Skeletal muscle cell (primary cell): ENCODE measurements around the gene NAA60.

Experiments
- DNase-seq: peaks from one replicate; pipeline ENCODE4 v3.0.0-alpha.2; 2010; ENCODE audit warnings: low read depth
- H3K4me3 ChIP-seq: 2 replicates; pipeline ENCODE4 v1.5.1; 2011; ENCODE audit warnings: low read depth, mild to moderate bottlenecking, control low read depth, low read length, moderate library complexity

The NAA60 gene

DNA sequence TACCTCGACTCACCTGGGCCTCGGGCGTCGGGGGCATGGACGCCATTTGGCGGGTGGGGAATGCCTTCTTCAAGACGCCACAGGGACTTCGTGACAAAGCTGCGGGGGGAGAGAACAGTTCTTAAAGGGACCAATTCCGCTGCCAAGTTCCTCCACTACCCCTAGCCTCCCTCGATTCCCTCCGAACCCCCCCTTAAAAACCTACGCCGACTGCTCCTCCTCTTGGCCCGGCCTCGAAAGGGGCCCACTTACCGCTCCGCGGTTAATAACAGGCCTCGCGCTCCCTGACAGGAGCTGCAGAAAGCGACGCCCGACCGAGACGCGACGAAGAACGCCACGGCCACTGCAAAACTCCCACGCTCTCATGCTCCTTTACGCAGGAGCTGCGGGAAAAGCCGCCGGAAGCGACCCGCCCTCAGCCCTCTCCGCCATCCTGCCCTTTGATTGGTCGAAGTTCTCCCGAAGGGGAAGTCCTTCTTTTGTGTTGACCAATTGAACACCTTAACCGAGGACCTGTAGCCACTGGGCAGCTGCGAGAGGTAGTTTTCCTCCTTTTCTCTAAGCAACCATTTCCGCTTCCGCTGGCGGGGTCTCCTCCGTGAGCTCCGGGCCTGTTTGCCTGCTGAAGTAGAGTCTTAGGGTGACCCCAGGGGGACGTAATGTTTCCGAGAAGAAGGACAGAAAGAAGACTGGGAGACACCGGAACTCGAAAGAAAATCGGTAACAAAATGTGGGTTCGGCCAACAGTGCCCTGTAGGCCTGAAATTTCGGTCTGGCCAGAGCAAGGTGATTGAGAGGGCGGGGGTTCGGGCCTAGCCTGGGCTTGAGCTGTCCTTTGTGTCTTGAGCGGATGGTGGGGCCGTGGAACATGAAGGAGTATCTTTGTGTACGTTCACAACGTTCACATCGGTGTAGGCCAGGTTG lies at the start of gene NAA60, which contains the start of gene ZNF597:
NAA60 (plus strand) TSS at position 573 of the 924 bp plus-strand sequence. CDS start 32,548 bp downstream, outside the sequence.
ZNF597 (minus strand) TSS at position 397 of the 924 bp plus-strand sequence; CDS start at position 46, 351 bp downstream.
- peak; percentile 75 for DNase-seq
- H3K4me3 ChIP-seq: peak within 1 kb of the TSS; percentile 51

DNA sequence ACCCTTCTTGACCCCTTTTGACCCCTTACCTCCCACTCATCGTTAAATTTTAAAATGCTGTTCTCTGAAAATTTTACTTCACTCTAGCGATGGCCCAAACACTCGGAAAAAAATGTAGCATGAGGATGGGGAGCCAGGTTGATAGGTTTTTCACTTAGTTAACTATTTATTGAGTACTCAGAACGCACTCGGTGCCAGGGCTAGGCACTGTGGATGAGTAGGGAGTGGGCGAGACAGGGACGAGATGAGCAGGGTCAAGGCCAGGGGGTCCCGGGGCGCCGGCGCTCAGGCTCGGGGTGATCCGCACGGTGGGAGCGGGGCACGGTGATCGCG lies 43.1 kb upstream of the NAA60 start:
- peak overlapping the region; percentile 95 for H3K4me3 ChIP-seq
- DNase-seq: no peak

DNA sequence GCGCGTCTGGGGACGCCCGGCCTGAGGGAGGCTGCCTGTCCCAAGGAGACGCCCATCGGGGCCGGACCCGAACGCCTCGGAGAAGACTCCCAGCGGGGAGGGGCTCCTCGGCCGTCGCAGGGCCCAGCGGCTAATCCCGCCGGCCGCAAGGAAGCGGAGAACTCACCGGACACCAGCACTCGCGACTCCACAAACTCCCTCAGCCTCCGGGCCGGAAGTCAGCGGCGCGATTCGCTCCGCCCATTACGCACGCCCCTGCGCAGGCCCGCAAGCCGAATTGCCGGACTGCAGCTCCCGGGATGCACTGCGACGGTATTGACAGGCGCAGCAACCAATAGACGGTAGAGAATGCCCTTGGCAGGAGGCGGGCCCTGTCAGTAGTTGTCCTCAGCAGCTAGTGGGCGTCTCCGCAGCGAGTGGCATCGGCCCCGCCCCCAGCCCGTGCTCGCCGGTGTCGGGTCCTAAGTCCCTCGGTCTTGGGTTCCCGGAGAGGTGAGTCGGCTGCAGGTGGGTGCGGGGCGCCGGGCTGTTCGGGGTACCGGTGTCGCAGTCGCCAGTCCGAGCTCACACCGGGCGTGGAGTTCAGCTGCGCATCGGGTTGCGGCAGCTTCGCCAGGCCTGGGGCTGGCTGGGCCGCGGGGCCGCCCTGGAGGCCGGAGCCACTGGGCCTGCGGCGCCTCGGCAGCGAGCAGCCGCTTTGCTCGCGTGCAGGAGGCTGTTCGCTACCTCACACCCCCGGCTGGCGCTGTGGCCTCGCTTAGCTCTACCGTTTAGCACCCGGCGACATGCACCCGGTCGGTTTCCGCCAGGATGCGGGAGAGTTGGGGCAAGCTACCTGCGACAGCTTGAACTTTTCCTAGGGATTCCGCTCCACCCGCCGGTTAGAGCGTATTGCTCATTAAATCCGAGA lies 42.4 kb upstream of the NAA60 start, which contains the start of the genes ZNF174 and ZSCAN32:
ZNF174 (plus strand) TSS at position 437 of the 910 bp plus-strand sequence. CDS start 790 bp downstream, outside the sequence.
ZSCAN32 (minus strand) TSS at position 226 of the 910 bp plus-strand sequence. CDS start 3,447 bp downstream, outside the sequence.
- H3K4me3 ChIP-seq: peak within 1 kb of the TSS; percentile 95
- DNase-seq: peak; percentile 98

DNA sequence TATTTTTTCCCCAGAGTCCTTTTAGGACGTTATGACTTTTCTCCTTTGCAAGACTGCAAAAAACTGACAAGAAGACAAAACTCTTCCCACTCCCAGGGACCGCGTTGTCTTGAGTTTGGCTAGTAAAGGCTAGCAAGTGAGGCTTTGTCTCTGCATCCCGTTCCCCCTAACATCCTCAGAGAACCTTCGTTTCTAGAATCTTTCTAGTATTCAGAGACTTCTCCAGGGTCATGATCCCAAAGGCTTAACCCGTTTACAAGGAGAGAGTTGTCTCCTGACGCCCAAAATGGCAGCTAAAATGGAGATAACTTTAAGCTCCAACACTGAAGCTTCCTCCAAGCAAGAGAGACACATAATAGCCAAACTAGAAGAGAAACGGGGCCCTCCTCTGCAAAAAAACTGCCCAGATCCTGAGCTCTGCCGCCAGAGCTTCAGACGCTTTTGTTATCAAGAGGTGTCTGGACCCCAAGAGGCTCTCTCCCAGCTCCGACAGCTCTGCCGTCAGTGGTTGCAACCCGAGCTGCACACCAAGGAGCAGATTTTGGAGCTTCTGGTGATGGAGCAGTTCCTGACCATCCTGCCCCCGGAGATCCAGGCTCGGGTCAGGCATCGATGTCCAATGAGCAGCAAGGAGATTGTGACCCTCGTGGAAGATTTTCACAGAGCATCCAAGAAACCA lies 41.6 kb upstream of the NAA60 start:
- H3K4me3 ChIP-seq: peak overlapping the region; percentile 95
- DNase-seq: no peak

DNA sequence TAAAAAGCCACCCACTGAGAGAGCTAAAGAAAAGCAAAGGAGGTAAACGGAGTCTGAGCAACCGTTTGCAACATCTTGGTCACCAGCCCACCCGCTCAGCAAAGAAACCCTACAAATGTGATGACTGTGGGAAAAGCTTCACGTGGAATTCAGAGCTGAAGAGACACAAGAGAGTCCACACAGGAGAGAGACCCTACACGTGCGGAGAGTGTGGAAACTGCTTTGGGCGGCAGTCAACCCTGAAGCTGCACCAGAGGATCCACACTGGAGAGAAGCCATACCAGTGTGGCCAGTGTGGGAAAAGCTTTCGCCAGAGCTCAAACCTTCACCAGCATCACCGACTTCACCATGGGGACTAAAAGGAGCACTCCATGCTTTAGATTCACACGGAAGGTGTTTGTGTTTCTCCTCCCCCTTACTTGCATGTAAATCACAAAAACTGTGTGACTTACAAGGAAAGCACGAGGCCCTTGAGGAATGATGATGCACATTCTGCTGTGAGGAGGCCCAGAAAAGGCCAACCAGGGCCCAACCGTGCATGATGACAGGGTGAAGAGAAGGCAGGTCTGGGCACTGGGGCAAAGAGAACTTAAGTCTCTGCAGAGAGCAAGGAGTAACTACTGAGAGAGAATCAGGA lies 34.8 kb upstream of the NAA60 start:
- H3K4me3 ChIP-seq: no peak overlapping the region

DNA sequence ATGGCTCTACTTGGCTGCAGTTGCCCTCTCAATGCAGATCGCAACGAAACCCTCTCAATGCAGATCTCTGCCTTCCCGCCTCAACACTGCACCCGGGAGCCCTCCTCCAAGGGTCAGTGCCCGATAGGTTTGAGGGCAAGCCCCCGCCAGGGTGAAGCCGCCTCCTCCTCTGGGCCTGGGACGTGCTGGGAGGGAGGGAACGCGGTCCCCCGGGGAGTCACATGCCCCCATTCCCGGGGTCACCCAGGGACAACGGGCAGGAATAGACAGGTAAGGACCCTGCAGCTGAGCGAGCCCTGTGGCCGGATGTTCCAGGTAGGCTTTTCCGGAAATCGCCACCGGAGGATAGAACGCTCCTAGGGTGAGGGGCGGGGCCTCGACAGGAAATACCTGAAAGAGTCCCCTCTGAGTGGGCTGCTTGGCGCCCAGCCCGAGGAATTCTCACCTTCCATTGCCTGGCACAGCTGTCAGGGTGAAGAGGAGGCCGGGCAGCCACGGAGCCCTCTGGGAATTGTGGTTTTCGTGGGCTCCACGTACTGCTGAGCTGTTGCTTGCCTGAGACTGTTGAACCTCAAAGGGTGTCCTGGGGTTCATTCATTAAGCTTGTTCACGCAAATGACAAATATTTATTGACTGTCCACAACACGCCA lies 29.6 kb upstream of the NAA60 start:
- DNase-seq: no peak
- H3K4me3 ChIP-seq: no peak overlapping the region

More for the DNA sequence above, 34.8 kb upstream of the NAA60 start:
- DNase-seq: no peak

DNA sequence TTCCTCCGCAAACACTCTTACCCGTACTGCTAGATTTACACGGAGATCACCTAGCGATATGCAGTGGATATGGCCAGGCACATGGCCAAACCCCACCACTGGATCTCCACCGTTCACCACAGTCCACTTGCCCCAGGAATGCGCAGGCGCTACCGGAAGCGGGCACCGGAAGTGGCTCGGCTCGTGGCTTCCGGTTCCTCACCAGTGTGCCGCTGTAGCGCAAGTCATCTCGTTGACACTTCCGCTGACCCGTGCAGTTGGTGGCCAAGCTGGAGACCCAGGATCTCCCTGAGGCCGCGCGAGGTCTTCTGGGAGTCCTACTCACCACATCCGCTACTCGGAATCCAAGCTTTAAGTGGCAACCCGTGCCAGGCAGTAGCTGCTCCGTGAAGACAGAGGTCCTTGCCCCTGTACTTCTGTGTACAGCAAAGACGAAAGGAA lies 11.7 kb upstream of the NAA60 start:
- DNase-seq: no peak
- H3K4me3 ChIP-seq: peak overlapping the region; percentile 21

DNA sequence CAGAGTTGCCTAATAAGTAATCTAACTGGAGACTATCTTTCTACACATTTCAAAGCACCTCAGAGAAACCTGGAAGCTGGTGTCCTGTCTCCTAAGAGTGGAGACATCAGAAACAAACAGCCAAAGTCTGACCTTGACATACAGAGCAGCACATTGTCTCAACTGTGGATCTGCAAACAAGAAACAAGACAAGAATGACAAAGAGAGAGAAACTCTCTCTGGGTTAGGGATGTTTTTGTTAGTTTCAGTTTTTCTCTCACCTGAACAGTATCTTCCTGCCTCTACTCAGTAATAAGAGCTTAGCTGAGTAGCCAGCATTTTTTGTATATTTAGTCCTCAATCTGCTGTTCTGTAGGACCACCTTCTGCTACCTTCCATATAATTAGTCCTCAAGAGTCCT lies 9.1 kb upstream of the NAA60 start:
- DNase-seq: no peak
- no peak overlapping the region for H3K4me3 ChIP-seq

DNA sequence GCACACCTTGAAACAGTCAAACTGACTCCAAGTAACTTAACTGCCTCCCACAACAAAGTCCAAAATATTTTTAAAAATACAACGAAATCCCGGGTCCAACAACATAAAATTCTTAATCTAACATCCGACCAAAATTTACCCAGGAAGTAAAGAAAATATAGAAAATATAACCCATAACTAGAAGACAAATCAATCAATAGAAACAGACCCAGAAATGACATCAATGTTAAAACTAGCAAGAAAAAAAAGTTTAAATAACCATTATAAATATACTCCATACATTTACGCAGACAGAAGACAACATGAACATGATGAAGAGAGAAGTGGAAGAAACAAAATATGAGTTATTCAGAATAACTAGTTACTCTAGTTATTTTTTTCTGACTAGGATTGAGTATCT lies 3.8 kb upstream of the NAA60 start:
- H3K4me3 ChIP-seq: no peak overlapping the region
- no peak for DNase-seq

DNA sequence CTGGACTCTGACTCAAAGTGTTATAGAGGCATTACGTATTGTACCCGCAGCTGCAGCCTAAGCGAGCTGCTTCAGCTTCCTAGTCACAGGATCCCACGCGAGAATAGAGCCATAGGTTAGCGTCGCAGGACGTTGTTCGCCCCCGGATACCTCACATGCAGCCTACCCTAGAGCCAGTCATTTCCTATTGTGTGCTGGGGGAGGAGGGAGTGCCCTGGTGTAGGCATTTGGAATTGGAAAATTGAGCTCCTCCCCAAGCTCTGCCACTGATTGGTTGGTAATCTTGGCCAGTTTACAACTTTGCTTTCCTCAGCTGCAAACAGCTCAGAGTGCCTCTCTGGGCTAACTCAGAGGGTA lies 530 bp downstream of the NAA60 start:
- peak; percentile 47 for DNase-seq
- peak overlapping the region; percentile 51 for H3K4me3 ChIP-seq

DNA sequence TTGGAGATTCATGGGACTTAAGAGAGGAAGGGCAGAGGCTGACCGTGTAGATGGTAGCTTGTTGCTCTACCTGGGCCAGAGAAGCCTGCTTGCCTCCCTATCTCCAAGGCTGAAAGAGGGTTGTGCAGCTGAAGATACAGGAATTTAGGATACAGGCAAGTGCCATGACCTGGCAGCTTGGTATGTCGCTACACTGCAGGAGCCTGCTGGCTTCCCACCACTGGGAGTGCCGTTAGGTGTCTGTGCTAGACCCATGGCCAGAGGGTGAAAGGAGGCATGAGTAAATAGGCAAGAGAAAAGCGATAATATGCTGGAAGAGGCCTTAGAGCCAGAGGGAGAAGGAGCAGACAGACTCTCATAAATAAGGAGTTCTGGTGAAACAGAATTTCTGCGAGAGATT lies 10.6 kb downstream of the NAA60 start:
- no peak for DNase-seq
- H3K4me3 ChIP-seq: no peak overlapping the region

DNA sequence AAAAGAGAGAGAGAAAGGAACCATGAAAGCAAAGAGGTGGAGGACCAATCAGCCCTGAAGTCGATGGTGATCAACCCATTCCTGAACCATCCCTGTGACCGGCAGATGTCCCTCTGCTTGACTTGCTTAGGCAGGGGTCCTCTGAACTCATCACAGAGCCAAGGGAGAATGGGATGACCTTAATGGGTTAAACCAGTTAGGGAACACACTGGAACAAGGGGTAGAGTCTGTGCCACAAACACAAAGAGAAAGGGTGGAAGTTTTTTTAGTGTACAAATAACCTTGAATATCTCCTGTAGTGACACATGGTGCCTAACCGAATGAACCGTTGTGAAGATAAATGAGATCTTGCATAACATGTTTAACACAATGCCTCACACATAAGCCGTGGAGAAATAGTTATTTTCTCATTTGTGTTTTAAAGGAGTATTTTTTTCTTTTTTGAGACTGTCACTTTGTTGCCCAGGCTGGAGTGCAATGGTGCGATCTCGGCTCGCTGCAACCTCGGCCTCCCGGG lies 11.2 kb downstream of the NAA60 start:
- no peak for DNase-seq

DNA sequence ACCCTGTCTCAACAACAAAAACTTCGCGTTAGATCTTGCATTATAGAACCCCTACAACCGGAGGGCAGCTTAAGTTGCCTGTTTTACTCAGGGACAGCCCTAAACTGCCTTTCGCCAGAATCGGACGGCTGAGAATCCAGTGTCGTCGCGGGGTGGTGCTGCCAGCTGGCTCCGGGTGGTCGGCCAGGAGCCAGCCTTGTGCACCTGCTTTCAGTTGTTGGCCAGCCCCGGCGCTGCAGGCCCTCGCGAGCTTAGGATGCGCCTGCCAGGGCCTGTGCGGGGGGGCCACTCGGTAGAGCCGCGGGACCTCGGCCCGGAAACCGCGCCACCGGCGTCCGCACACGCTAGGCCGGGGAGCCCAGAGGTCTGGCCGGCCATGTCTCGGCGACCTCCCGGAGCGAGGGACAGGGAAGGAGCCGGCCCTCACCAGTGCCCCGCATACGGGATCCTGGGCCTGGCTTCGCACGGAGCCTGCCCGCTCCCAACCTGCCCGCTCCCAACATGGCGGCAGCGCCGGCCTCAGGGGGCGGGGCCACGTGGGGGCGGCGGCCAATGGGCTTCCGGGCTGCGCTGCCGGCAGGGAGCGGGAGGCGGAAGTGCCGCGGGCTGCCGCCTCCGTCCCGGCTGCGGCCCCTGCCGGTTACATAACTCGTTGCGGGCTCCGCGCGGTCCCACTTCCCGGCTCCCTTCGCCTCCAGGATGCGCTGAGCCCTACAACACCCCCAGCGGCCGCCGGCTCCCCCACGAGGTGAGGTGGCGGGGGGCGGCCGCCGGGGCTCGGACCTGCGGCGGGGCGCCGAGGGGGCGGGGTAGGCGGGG lies 14.2 kb downstream of the NAA60 start:
- peak overlapping the region; percentile 73 for H3K4me3 ChIP-seq
- DNase-seq: peak; percentile 53

More for the DNA sequence above, 11.2 kb downstream of the NAA60 start:
- H3K4me3 ChIP-seq: no peak overlapping the region

DNA sequence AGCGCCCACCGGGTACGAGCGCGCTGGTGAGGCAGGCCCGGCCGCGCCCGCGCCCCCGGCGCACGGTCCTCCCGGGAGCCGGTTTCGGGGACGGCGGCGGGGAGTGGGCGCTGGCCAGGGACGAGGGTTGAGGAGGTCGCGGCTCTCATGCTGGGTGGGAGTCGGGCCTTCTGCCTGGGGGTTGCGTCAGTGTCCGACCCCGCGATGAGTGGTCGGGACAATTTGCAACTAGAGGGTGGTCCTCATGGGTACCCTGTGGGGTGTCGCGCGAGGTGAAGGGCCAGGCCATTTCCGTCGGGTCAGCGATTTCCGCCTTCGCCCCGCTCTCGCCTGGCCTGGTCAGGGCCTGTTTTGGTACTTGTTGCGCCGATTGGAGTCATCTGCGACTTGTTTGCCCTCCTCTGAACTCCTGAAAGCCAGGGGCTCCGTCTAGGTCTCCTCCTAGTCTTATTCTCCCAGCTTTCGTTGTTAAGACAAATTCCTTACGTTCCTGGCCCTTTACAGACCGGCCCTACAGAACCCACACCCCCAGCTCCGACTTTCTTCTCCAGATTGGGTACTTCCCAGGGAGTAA lies 14.9 kb downstream of the NAA60 start:
- H3K4me3 ChIP-seq: peak overlapping the region; percentile 73
- no peak for DNase-seq

DNA sequence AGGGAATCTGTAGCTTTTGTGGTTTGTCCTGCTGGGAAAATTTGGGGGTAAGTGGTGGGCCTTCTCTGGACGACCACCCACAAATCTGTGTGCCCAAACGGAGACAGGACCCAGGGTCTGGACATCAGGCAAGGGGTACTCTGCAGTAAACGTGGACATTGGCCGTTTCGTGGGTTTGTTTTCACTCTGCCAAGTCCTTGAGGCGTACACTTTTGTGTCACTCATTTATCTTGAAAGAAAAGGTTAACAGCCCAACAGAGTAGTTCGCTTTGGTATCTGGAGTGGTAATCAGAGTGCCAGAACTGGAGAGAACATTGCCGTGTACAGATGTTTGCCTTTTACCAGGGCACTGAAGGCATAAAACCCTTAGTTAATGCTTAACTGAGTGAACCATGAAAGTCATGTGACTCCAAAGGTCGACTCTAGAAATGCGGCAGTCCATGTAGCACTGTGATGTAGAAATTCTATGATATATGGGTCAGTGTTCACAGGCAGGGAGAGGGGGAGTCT lies 15.4 kb downstream of the NAA60 start:
- no peak for DNase-seq
- peak overlapping the region; percentile 73 for H3K4me3 ChIP-seq

DNA sequence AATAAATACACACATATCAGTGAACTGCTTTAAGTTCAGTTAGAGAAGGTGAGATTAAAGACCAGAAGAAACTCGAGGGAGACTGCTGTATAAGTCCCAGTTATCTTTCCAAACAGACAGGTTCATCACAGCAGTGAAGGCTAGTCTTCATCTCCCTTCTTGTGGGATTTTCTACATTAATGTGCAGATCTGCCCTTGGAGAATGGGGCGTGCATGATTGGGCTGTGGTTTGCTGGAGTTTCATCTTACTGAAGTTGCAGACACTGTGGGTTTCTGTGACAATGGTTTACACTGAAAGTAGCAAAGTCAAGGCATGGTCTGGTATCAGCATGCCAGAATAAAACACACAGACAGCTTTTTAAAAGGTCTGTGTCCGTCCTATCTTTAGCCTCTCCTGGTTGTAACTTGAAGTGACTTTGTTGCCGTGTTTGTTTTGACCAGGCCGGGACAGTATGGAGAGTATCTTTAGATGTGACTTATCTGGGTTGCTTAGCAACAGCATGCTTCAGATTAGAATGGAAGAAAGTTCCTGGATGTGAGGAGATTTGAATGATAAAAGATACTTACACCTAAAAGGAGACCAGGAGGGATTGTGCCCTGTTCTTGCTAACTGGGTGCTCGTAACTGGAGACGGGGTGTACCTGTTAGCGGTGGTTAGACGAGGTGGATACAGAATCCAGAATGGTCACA lies 16.1 kb downstream of the NAA60 start:
- DNase-seq: no peak
- peak overlapping the region; percentile 73 for H3K4me3 ChIP-seq
